Measurements from ENCODE around the gene ZFP92.

DNA sequence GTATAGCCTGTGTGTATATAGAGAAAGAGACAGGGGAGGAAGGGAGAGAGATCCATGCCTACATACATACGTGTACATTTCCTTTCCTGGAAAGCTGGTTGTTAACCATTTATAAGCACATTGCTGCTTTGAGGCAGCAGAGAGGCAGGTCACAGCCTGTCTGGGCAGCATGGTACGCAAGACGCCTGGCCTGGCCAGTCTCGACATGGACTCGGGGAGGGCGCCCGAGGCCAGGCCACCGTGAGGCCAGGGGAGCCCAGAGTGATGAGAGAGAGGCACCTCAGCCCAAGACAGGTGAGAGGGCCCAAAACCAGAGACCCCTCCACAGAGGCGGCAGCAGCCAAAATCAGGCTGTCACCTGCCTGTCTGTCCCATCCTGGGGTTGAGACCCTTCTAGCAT lies 30.7 kb downstream of the ZFP92 start:
- TF ChIP-seq, protein P1, sequence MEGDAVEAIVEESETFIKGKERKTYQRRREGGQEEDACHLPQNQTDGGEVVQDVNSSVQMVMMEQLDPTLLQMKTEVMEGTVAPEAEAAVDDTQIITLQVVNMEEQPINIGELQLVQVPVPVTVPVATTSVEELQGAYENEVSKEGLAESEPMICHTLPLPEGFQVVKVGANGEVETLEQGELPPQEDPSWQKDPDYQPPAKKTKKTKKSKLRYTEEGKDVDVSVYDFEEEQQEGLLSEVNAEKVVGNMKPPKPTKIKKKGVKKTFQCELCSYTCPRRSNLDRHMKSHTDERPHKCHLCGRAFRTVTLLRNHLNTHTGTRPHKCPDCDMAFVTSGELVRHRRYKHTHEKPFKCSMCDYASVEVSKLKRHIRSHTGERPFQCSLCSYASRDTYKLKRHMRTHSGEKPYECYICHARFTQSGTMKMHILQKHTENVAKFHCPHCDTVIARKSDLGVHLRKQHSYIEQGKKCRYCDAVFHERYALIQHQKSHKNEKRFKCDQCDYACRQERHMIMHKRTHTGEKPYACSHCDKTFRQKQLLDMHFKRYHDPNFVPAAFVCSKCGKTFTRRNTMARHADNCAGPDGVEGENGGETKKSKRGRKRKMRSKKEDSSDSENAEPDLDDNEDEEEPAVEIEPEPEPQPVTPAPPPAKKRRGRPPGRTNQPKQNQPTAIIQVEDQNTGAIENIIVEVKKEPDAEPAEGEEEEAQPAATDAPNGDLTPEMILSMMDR (conservative IDR thresholded peaks at IDR 0.05), result no peak
- no peak for TF ChIP-seq ZFX (IDR thresholded peaks at IDR 0.05)

Measured in C4-2B (cell line).